Activated CD8-positive, alpha-beta memory T cell treated with anti-CD3 and anti-CD28 coated beads, Interleukin-2, amount 50 U/mL, for 1 hour (primary cell): Measurements from ENCODE around the gene ITSN2.
"Not testable (repeated sequence)": the region's sequence is repeated elsewhere in the genome, so short reads cannot be mapped to it uniquely, and the experiment has no call there.

Experiments used
- DNase-seq: peaks from one replicate; pipeline ENCODE4 v3.0.0-alpha.2; 2020; ENCODE audit errors: extremely low read depth

The ITSN2 gene

GRCh38 chr2:24363301-24363700 lies 3.0 kb upstream of the ITSN2 start:
- DNase-seq: no peak

GRCh38 chr2:24362253-24362652 lies 1.9 kb upstream of the ITSN2 start:
- DNase-seq: no peak

GRCh38 chr2:24360963-24361330 lies 611 bp upstream of the ITSN2 start:
- DNase-seq: no peak

- peak; percentile 27 for DNase-seq
Observed at GRCh38 chr2:24359129-24360049, 947 bp downstream of the ITSN2 start.

GRCh38 chr2:24357767-24358166 lies 2.6 kb downstream of the ITSN2 start:
- not testable (repeated sequence) for DNase-seq

- not testable (repeated sequence) for DNase-seq
Observed at GRCh38 chr2:24357115-24357514, 3.2 kb downstream of the ITSN2 start.

- no peak for DNase-seq
Observed at GRCh38 chr2:24354957-24355356, 5.4 kb downstream of the ITSN2 start.

GRCh38 chr2:24354395-24354794 lies 5.9 kb downstream of the ITSN2 start:
- DNase-seq: no peak

GRCh38 chr2:24353973-24354372 lies 6.4 kb downstream of the ITSN2 start:
- DNase-seq: no peak

GRCh38 chr2:24353364-24353763 lies 7.0 kb downstream of the ITSN2 start:
- no peak for DNase-seq

GRCh38 chr2:24352664-24353063 lies 7.7 kb downstream of the ITSN2 start:
- no peak for DNase-seq

- no peak for DNase-seq
Observed at GRCh38 chr2:24351981-24352380, 8.4 kb downstream of the ITSN2 start.

GRCh38 chr2:24351627-24351938 lies 8.8 kb downstream of the ITSN2 start:
- no peak for DNase-seq

- DNase-seq: no peak
Observed at GRCh38 chr2:24350826-24351626, 9.3 kb downstream of the ITSN2 start.

GRCh38 chr2:24349097-24349496 lies 11.2 kb downstream of the ITSN2 start:
- no peak for DNase-seq

- DNase-seq: no peak
Observed at GRCh38 chr2:24345937-24346336, 14.4 kb downstream of the ITSN2 start.

- no peak for DNase-seq
Observed at GRCh38 chr2:24343225-24343882, 17.0 kb downstream of the ITSN2 start.

GRCh38 chr2:24342110-24342910 lies 18.0 kb downstream of the ITSN2 start:
- DNase-seq: no peak

- no peak for DNase-seq
Observed at GRCh38 chr2:24339856-24340262, 20.5 kb downstream of the ITSN2 start.

- DNase-seq: not testable (repeated sequence)
Observed at GRCh38 chr2:24339098-24339497, 21.2 kb downstream of the ITSN2 start.

GRCh38 chr2:24337890-24338289 lies 22.4 kb downstream of the ITSN2 start:
- no peak for DNase-seq

GRCh38 chr2:24336811-24337210 lies 23.5 kb downstream of the ITSN2 start:
- DNase-seq: no peak
